ENCODE results near the gene ACTN3.

Gene ACTN3

GRCh38 chr11:66545701-66546367 lies 869 bp upstream of the ACTN3 start, which contains the start of gene ZDHHC24:
Gene ZDHHC24 (minus strand): TSS chr11:66546048. CDS start chr11:66546003, 45 bp downstream.
- peak; percentile 100 for DNase-seq (ENCODE audit: low spot score)

GRCh38 chr11:66546966-66547661 lies 411 bp downstream of the ACTN3 start:
- peak; percentile 93 for DNase-seq (ENCODE audit: low spot score)

- peak; percentile 93 for DNase-seq (ENCODE audit: low spot score)
Measured at GRCh38 chr11:66547662-66548009, 933 bp downstream of the ACTN3 start.

- DNase-seq (ENCODE audit: low spot score): peak; percentile 76
Measured at GRCh38 chr11:66548041-66548440, 1.3 kb downstream of the ACTN3 start.

GRCh38 chr11:66548774-66549630 lies 2.3 kb downstream of the ACTN3 start:
- peak; percentile 67 for DNase-seq (ENCODE audit: low spot score)

- no peak for DNase-seq (ENCODE audit: low spot score)
Measured at GRCh38 chr11:66549696-66550095, 3.0 kb downstream of the ACTN3 start.

GRCh38 chr11:66550887-66551286 lies 4.2 kb downstream of the ACTN3 start:
- DNase-seq (ENCODE audit: low spot score): no peak

- DNase-seq (ENCODE audit: low spot score): no peak
Measured at GRCh38 chr11:66554602-66555001, 7.9 kb downstream of the ACTN3 start.

GRCh38 chr11:66555416-66555815 lies 8.7 kb downstream of the ACTN3 start:
- no peak for DNase-seq (ENCODE audit: low spot score)

GRCh38 chr11:66556086-66556485 lies 9.4 kb downstream of the ACTN3 start:
- no peak for DNase-seq (ENCODE audit: low spot score)

- DNase-seq (ENCODE audit: low spot score): no peak
Measured at GRCh38 chr11:66557733-66558326, 11.1 kb downstream of the ACTN3 start.

- DNase-seq (ENCODE audit: low spot score): no peak
Measured at GRCh38 chr11:66559142-66559865, 12.6 kb downstream of the ACTN3 start.

- no peak for DNase-seq (ENCODE audit: low spot score)
Measured at GRCh38 chr11:66559866-66560676, 13.4 kb downstream of the ACTN3 start.

- no peak for DNase-seq (ENCODE audit: low spot score)
Measured at GRCh38 chr11:66561178-66561974, 14.7 kb downstream of the ACTN3 start.

- DNase-seq (ENCODE audit: low spot score): no peak
Measured at GRCh38 chr11:66561975-66562248, 15.2 kb downstream of the ACTN3 start.

- no peak for DNase-seq (ENCODE audit: low spot score)
Measured at GRCh38 chr11:66562275-66562674, 15.6 kb downstream of the ACTN3 start.

GRCh38 chr11:66562907-66563583 lies 16.3 kb downstream of the ACTN3 start:
- DNase-seq (ENCODE audit: low spot score): no peak

GRCh38 chr11:66563832-66564231 lies 17.1 kb downstream of the ACTN3 start:
- no peak for DNase-seq (ENCODE audit: low spot score)

GRCh38 chr11:66564538-66564937 lies 17.8 kb downstream of the ACTN3 start:
- no peak for DNase-seq (ENCODE audit: low spot score)

- DNase-seq (ENCODE audit: low spot score): no peak
Measured at GRCh38 chr11:66564984-66565383, 18.3 kb downstream of the ACTN3 start.

All from HuH-7 (cell line).